ENCODE data around the gene MRPL11. TPM values are rescaled to one million over a fixed set of nuclear protein-coding genes. Genes with fewer than 3 reads are reported as not detected.

MRPL11 gene
- total and polyA plus RNA-seq, 8 donors = 18.8 to 66.8 (median 40.6) TPM

- intact Hi-C loops (cut with DNase I; ENCODE audit: low total_unique reads) = no loop called here
- peak; percentile 99 for DNase-seq
- 0 to 1% (median 1%) methylated on average over 27 to 62 of the region's 62 CpGs for WGBS, 5 donors
- H3K36me3 ChIP-seq = peaks cover 0 to 47% (median 41%) of the 10 kb centered on the region in 4 donors
- no peaks in the 10 kb centered on the region for H3K9me3 ChIP-seq
- H3K27ac ChIP-seq = peak within 1 kb of the TSS; percentile 88 to 96 (median 94)
- no peaks in the 10 kb centered on the region for H3K27me3 ChIP-seq
- TF ChIP-seq POLR2A (IDR thresholded peaks at IDR 0.05) (peak in 2 of 4 donors; percentile 69 to 84), POLR2AphosphoS5 (IDR thresholded peaks at IDR 0.05) (peak; percentile 86 to 96 (median 93)), EP300 (IDR thresholded peaks at IDR 0.05) (no peak), CTCF (IDR thresholded peaks at IDR 0.05) (peak in 2 of 7 experiments; percentile 6 to 8)
- H3K4me3 ChIP-seq = peak within 1 kb of the TSS; percentile 61 to 73 (median 65)
- peaks cover 0 to 29% (median 21%) of the 10 kb centered on the region in 4 donors for H3K4me1 ChIP-seq
Observed at GRCh38 chr11:66480117-66480938, 41.7 kb upstream of the MRPL11 start, which contains the start of gene DPP3. TSS of gene DPP3 (plus strand) at chr11:66480434. CDS start at chr11:66482201, 1,767 bp downstream.

GRCh38 chr11:66479394-66480116, 40.9 kb upstream of the MRPL11 start:
- 1 to 3% (median 1%) methylated on average over 15 to 34 of the region's 34 CpGs for WGBS, 5 donors
- Histone ChIP-seq H3K4me3 (peak overlapping the region; percentile 61 to 73 (median 65)), H3K4me1 (peaks cover 0 to 29% (median 21%) of the 10 kb centered on the region in 4 donors), H3K27me3 (no peaks in the 10 kb centered on the region), H3K27ac (peak overlapping the region; percentile 88 to 96 (median 94)), H3K9me3 (no peaks in the 10 kb centered on the region), H3K36me3 (peaks cover 0 to 47% (median 41%) of the 10 kb centered on the region in 4 donors)
- peak; percentile 50 to 66 for DNase-seq
- intact Hi-C loops (cut with DNase I; ENCODE audit: low total_unique reads) = no loop called here
- TF ChIP-seq POLR2A (IDR thresholded peaks at IDR 0.05) (no peak), EP300 (IDR thresholded peaks at IDR 0.05) (no peak), CTCF (IDR thresholded peaks at IDR 0.05) (no peak), POLR2AphosphoS5 (IDR thresholded peaks at IDR 0.05) (no peak)

- H3K36me3 ChIP-seq = peaks cover 6 to 47% (median 42%) of the 10 kb centered on the region in 4 donors
- WGBS, 5 donors = 41 to 50% (median 48%) methylated on average over 7 to 8 of the region's 8 CpGs
- peak in 1 of 2 donors; percentile 58 for DNase-seq
- no peaks in the 10 kb centered on the region for H3K9me3 ChIP-seq
- H3K27me3 ChIP-seq = no peaks in the 10 kb centered on the region
- H3K27ac ChIP-seq = peak overlapping the region; percentile 88 to 96 (median 94)
- intact Hi-C loops (cut with DNase I; ENCODE audit: low total_unique reads) = no loop called here
- TF ChIP-seq POLR2AphosphoS5 (IDR thresholded peaks at IDR 0.05) = no peak
- peak in 4 of 7 experiments; percentile 57 to 71 (median 62) for TF ChIP-seq CTCF (IDR thresholded peaks at IDR 0.05)
- H3K4me3 ChIP-seq = peak overlapping the region; percentile 61 to 73 (median 65)
- H3K4me1 ChIP-seq = peaks cover 0 to 29% (median 21%) of the 10 kb centered on the region in 4 donors
Observed at GRCh38 chr11:66478729-66479393, 40.2 kb upstream of the MRPL11 start.
